Measurements from ENCODE around the gene FZD1. TPM values are rescaled to one million over a fixed set of nuclear protein-coding genes. Genes with fewer than 3 reads are reported as not detected.
A peak's percentile ranks its signal among the peaks of the same experiment; 100 is the strongest.

The FZD1 gene
- total and polyA plus RNA-seq, 2 experiments from 2014 or later: 0.34 to 1.4 TPM

- TF ChIP-seq ETS1 (IDR thresholded peaks at IDR 0.05) (no peak), EZH2 (IDR thresholded peaks at IDR 0.05; ENCODE audit: low read depth, unreplicated experiment) (no peak), NANOG (IDR thresholded peaks at IDR 0.05; ENCODE audit: borderline replicate concordance) (no peak), ZNF331 (CRISPR knock-in tag; IDR thresholded peaks at IDR 0.05; ENCODE audit: low read depth) (no peak)
Observed at GRCh38 chr7:91235211-91235832, 28.9 kb upstream of the FZD1 start (continued).

- H2AFZ ChIP-seq: peak overlapping the region; percentile 59; the same call in 1 of the 2 replicates
- peaks cover 10% of the 10 kb centered on the region; the same call in 2 of the 3 replicates for H3K4me1 Mint-ChIP-seq
Observed at GRCh38 chr7:91239171-91239604, 25.0 kb upstream of the FZD1 start.

More at GRCh38 chr7:91239171-91239604, 25.0 kb upstream of the FZD1 start:
- Histone ChIP-seq H3F3A (replicated peaks; ENCODE audit: low read depth) (no peaks in the 10 kb centered on the region), H3K9me2 (ENCODE audit: insufficient read depth) (no peaks in the 10 kb centered on the region), H3K4me1 (ENCODE audit: insufficient read depth) (no peaks in the 10 kb centered on the region; the same call in 1 of the 2 replicates), H3K4me2 (no peak overlapping the region), H3K36me3 (ENCODE audit: insufficient read depth) (no peaks in the 10 kb centered on the region), H4K20me1 (replicated peaks; ENCODE audit: insufficient read depth) (no peaks in the 10 kb centered on the region), H3K4me3 (no peak overlapping the region), H3K27ac (ENCODE audit: low read depth) (no peak overlapping the region), H3K27me3 (ENCODE audit: insufficient read depth) (no peaks in the 10 kb centered on the region), H3K79me2 (replicated peaks; ENCODE audit: insufficient read depth) (no peaks in the 10 kb centered on the region)
- Mint-ChIP-seq H3K4me3 (no peak overlapping the region), H3K9me3 (no peaks in the 10 kb centered on the region), H3K36me3 (ENCODE audit: low read depth) (no peaks in the 10 kb centered on the region), H3K27me3 (ENCODE audit: insufficient read depth, low read depth, poor library complexity) (no peaks in the 10 kb centered on the region), H3K27ac (no peak overlapping the region)
- no peak for ATAC-seq
- no peak for DNase-seq (ENCODE audit: low spot score)
- TF ChIP-seq JUNB (IDR thresholded peaks at IDR 0.05; ENCODE audit: unreplicated experiment): no peak
- no peak for TF ChIP-seq CTCF (conservative IDR thresholded peaks at IDR 0.05; ENCODE audit: low read depth in 2 of 2)
- no peak for TF ChIP-seq NANOG (IDR thresholded peaks at IDR 0.05; ENCODE audit: borderline replicate concordance)
- TF ChIP-seq ZNF462 (CRISPR knock-in tag; IDR thresholded peaks at IDR 0.05): no peak
- no peak for TF ChIP-seq EZH2phosphoT487 (IDR thresholded peaks at IDR 0.05; ENCODE audit: unreplicated experiment)
